H1 (cell line): ENCODE results near the gene POLD4.

Experiments used
- CBX8 ChIP-seq: fragments of 300-800, 300-1000 bp; sonication (generic); IDR thresholded peaks from 2 replicates; pipeline ENCODE4 v1.7.1; 2016; ENCODE audit warnings: low read depth, low read length, borderline replicate concordance
- CTCF ChIP-seq, 3 experiments: IDR thresholded peaks; 1 replicate in 2 of 3; 2 replicates in 1 of 3; pipeline versions ENCODE4 v1.5.1 to v1.6.1; 2011; ENCODE audit warnings: low read length in 3 of 3, mild to moderate bottlenecking in 3 of 3, inconsistent platforms in 2 of 3, low read depth in 1 of 3, moderate library complexity in 1 of 3; ENCODE audit not compliant: insufficient read depth in 1 of 3; ENCODE audit errors: control extremely low read depth in 1 of 3
- E2F6 ChIP-seq: IDR thresholded peaks from 2 replicates; pipeline ENCODE4 v1.6.1; 2012; ENCODE audit warnings: inconsistent platforms
- EZH2 ChIP-seq: fragments of 200-600 bp; sonication (generic); IDR thresholded peaks from 2 replicates; pipeline ENCODE4 v1.7.1; 2012; ENCODE audit warnings: low read depth, mild to moderate bottlenecking, moderate library complexity, low read length, inconsistent platforms; ENCODE audit not compliant: severe bottlenecking
- POLR2A ChIP-seq, 2 experiments: IDR thresholded peaks; 1 replicate in 1 of 2; 2 replicates in 1 of 2; pipeline ENCODE4 v1.6.1; 2011; ENCODE audit warnings: low read depth in 2 of 2, low read length in 2 of 2, mild to moderate bottlenecking in 2 of 2; ENCODE audit errors: control extremely low read depth in 1 of 2
- RAD21 ChIP-seq, 2 experiments: IDR thresholded peaks in 1 of 2; conservative IDR thresholded peaks in 1 of 2; 2 replicates each; pipeline ENCODE4 v1.6.1; 2011; ENCODE audit warnings: low read depth in 2 of 2, low read length in 2 of 2, improper control_type of control experiment in 1 of 2, inconsistent platforms in 1 of 2, mild to moderate bottlenecking in 1 of 2, moderate library complexity in 1 of 2
- SIX5 ChIP-seq: IDR thresholded peaks from 2 replicates; pipeline ENCODE4 v1.6.1; 2011; ENCODE audit warnings: mild to moderate bottlenecking, low read depth, low read length
- SUZ12 ChIP-seq: fragments of 200-600 bp; sonication (generic); IDR thresholded peaks from 2 replicates; pipeline ENCODE4 v1.6.1; 2012; ENCODE audit warnings: mild to moderate bottlenecking, inconsistent platforms, low read length, moderate library complexity, mixed read lengths
- USF2 ChIP-seq: IDR thresholded peaks from 2 replicates; pipeline ENCODE4 v1.6.1; 2011; ENCODE audit warnings: low read length, improper control_type of control experiment

GRCh38 chr11:67367761-67368227 is 14.4 kb upstream of the POLD4 start:
- TF ChIP-seq USF2 (no peak), RAD21 (IDR thresholded peaks at IDR 0.05 in 1 of 2, conservative IDR thresholded peaks at IDR 0.05 in 1 of 2; ENCODE audit: low read depth in 2 of 2, low read length in 2 of 2) (no peak), SUZ12 (no peak), CBX8 (no peak), EZH2 (no peak), CTCF (IDR thresholded peaks at IDR 0.05; ENCODE audit: control extremely low read depth in 1 of 3, insufficient read depth in 1 of 3, low read depth in 1 of 3, low read length in 3 of 3) (no peak), E2F6 (no peak), POLR2A (IDR thresholded peaks at IDR 0.05; ENCODE audit: control extremely low read depth in 1 of 2, low read depth in 2 of 2, low read length in 2 of 2) (no peak), SIX5 (no peak)
